HG03135 (cell line): ENCODE measurements around the gene TRIM72.
"Not testable (repeated sequence)": the region's sequence is repeated elsewhere in the genome, so short reads cannot be mapped to it uniquely, and the experiment has no call there.

Experiments
- ATAC-seq: cut with Tn5 transposase; IDR thresholded peaks from one replicate; pipeline ENCODE4 v1.9.1; 2021; ENCODE audit warnings: mild to moderate bottlenecking, moderate library complexity; ENCODE audit not compliant: unreplicated experiment

TRIM72 gene

DNA sequence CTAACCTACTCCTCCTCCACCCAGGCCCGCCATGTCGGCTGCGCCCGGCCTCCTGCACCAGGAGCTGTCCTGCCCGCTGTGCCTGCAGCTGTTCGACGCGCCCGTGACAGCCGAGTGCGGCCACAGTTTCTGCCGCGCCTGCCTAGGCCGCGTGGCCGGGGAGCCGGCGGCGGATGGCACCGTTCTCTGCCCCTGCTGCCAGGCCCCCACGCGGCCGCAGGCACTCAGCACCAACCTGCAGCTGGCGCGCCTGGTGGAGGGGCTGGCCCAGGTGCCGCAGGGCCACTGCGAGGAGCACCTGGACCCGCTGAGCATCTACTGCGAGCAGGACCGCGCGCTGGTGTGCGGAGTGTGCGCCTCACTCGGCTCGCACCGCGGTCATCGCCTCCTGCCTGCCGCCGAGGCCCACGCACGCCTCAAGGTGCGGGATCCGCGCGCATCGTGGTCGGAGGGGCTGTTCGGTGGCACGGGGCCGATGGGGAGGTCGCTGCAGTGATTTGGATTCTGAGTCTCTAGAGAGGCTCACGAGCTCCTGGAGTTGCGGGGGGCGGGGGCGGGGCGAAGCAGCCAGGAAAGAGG lies 878 bp downstream of the TRIM72 start:
- ATAC-seq, result no peak

DNA sequence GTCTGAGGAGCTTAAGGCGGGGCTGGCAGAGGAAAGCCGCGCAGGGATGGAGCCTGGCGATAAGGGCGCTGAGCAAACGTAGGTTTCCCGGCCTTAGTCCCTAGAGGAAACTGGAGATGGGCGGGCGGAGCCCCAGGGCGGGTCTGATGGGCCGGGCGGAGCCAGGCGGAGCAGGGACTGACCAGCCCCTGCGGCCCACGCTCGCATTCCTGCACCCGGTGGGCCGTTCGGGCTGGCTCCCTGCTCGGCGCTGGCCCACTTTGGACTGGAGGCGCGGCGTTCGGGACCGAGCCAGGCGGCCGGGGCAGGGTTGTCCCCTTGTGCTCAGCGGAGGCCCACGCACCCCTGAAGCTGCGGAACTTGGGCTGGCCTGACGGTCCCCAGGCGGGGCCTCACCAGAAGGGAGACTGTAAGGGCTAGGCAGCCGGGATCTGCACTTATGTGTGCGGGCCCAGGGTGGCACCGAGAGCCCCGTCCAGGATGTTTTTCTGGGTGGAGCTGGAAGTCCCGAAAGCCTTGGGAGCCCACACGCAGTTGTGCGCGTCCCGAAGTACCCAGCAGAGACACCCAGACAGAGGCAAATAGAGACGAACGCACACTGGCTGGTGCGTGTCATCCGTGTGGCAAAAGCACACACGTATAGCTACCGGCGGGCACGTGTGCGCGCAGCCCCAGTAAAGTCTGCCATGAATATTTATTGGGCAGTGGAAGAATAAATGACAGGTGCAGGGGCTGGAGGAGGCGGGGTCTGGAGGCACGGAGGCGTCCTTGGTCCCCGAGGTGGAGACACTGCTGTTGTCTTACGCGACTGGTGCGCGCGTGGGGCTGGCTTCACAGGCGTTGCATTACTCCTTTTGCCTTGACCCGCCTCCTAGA lies 1.6 kb downstream of the TRIM72 start:
- no peak for ATAC-seq

- ATAC-seq, result no peak
These were observed 2.7 kb downstream of the TRIM72 start, which contains the start of gene PYDC1 for GRCh38 chr16:31216422-31217135. TSS of gene PYDC1 (minus strand) at chr16:31217135. CDS start at chr16:31217028, 107 bp downstream.

GRCh38 chr16:31217136-31217530 lies 3.2 kb downstream of the TRIM72 start:
- no peak for ATAC-seq

DNA sequence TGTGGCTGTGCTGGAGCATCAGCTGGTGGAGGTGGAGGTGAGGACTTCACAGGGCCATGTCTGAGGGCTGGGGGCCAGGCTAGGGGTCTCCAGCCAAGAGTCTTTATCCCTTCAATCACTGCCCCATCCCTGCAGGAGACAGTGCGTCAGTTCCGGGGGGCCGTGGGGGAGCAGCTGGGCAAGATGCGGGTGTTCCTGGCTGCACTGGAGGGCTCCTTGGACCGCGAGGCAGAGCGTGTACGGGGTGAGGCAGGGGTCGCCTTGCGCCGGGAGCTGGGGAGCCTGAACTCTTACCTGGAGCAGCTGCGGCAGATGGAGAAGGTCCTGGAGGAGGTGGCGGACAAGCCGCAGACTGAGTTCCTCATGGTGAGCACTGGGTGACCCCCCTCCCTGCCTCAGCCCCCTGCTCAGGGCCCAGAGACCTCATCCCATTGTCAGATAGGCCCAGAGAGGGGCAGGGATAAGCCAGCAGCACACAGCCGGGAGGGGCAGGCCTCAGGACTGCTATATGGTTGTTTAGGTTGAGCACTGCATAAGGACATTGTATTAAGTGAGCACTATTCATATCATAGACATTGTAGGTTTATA lies 5.3 kb downstream of the TRIM72 start:
- ATAC-seq, result no peak

DNA sequence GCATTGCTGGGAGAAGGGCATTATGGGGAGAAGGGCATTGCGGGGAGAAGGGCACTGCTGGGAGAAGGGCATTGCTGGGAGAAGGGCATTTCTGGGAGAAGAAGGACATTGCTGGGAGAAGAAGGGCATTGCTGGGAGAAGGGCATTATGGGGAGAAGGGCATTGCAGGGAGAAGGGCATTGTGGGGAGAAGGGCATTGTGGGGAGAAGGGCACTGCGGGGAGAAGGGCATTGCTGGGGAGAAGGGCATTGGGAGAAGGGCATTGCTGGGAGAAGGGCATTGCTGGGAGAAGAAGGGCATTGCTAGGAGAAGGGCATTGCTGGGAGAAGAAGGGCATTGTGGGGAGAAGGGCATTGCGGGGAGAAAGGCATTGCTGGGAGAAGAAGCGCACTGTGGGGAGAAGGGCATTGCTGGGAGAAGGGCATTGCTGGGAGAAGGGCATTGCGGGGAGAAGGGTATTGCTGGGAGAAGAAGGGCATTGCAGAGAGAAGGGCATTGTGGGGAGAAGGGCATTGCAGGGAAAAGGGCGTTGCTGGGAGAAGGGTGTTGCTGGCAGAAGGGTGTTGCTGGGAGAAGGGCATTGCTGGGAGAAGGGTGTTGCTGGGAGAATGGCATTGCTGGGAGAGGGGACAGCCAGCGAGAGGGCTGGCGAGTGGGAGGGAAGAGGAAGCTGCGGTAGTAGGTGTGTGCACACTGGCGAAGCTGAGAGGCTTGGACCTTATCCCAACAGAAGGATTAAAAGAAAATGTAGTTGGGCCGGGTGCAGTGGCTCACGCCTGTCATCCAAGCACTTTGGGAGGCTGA lies 7.6 kb downstream of the TRIM72 start:
- no peak for ATAC-seq

GRCh38 chr16:31223044-31223443 lies 9.1 kb downstream of the TRIM72 start:
- ATAC-seq, result no peak

DNA sequence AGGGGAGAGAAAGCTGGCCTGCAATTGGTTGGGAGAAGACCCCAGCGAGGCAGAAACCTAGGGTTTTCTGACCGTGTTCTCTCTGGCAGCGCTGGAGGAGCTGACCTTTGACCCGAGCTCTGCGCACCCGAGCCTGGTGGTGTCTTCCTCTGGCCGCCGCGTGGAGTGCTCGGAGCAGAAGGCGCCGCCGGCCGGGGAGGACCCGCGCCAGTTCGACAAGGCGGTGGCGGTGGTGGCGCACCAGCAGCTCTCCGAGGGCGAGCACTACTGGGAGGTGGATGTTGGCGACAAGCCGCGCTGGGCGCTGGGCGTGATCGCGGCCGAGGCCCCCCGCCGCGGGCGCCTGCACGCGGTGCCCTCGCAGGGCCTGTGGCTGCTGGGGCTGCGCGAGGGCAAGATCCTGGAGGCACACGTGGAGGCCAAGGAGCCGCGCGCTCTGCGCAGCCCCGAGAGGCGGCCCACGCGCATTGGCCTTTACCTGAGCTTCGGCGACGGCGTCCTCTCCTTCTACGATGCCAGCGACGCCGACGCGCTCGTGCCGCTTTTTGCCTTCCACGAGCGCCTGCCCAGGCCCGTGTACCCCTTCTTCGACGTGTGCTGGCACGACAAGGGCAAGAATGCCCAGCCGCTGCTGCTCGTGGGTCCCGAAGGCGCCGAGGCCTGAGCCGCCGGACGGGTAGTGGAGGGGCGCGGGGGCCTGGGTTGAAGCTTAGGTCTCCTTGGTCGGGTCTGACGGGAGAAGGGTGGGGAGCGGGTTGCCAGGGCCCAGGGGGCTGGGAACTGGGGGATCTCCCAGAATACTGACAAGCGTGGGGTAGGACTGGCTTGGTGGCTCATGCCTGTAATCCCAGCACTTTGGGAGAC lies 10.4 kb downstream of the TRIM72 start:
- no peak for ATAC-seq

DNA sequence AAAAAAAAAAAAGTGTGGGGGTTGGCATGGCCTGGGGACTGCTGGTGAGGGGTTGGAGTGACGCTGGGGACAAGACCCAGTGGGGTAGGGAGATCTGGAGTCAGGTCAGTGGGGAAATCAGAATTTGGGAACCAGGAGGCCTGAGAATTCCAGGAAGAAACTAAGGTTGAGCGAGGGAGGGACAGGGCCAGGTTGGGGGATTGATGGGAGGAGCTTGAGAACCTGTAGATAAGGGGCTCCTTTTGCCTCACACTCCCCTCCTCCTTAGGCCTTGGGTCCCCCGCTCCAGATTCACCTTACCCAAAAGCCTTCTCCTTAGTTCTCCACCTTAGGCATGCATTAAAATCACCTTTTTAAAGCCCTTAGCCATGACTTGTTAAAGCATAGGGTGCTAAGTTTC lies 11.3 kb downstream of the TRIM72 start:
- no peak for ATAC-seq

DNA sequence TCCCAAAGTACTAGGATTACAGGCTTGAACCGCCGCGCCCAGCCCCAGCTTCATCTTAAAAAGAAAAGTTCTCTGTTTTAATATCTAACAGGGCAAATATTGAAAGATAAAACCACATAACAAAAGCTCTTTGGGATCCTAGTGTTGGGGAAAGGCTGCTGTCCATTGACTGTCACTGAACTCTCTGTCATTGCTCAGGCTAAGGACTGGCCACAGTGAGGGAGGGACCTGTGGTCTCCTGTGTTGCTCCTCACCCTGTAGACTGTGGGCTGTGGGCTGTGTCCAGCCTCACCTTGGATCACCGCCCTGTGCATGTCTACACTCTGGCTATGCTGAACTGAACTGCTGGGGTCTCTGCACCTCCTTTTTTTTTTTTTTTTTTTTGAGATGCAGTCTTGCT lies 14.3 kb downstream of the TRIM72 start:
- no peak for ATAC-seq

GRCh38 chr16:31229501-31229900 lies 15.6 kb downstream of the TRIM72 start:
- no peak for ATAC-seq

- no peak for ATAC-seq
These were observed 24.1 kb downstream of the TRIM72 start for GRCh38 chr16:31238041-31238440.

GRCh38 chr16:31242206-31242605 lies 28.3 kb downstream of the TRIM72 start:
- ATAC-seq, result no peak

- no peak for ATAC-seq
These were observed 30.1 kb downstream of the TRIM72 start for GRCh38 chr16:31243734-31244670.

- ATAC-seq, result not testable (repeated sequence)
These were observed 31.7 kb downstream of the TRIM72 start for GRCh38 chr16:31245598-31245997.

- no peak for ATAC-seq
These were observed 32.4 kb downstream of the TRIM72 start for GRCh38 chr16:31246296-31246695.

- no peak for ATAC-seq
These were observed 34.4 kb downstream of the TRIM72 start for GRCh38 chr16:31248344-31248743.

GRCh38 chr16:31250782-31251384 lies 37.0 kb downstream of the TRIM72 start:
- ATAC-seq, result no peak
